Measurements from ENCODE around the gene LPO.

GRCh38 chr17:58202859-58203258 lies 35.5 kb upstream of the LPO start:
- no peak for TF ChIP-seq RAD21 (IDR thresholded peaks at IDR 0.05; ENCODE audit: low read depth)
- TF ChIP-seq, protein P1, sequence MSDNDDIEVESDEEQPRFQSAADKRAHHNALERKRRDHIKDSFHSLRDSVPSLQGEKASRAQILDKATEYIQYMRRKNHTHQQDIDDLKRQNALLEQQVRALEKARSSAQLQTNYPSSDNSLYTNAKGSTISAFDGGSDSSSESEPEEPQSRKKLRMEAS (IDR thresholded peaks at IDR 0.05) = no peak
